ENCODE data around the gene TGIF1. TPM values are rescaled to one million over a fixed set of nuclear protein-coding genes. Genes with fewer than 3 reads are reported as not detected.

TGIF1 gene
- total and polyA plus RNA-seq, 9 of the 15 experiments (the other 6 are each of a cell fraction or from before 2014, with no cell fraction given): 16.1 to 77.7 (median 44.6) TPM

- TF ChIP-seq THAP12 (CRISPR knock-in tag; IDR thresholded peaks at IDR 0.05) (no peak), HMG20B (CRISPR knock-in tag; IDR thresholded peaks at IDR 0.05) (peak; percentile 34; the same call in 1 of the 2 replicates), FOXO4 (CRISPR knock-in tag; IDR thresholded peaks at IDR 0.05) (peak; percentile 49; the same call in 1 of the 2 replicates), ZFP36 (IDR thresholded peaks at IDR 0.05; ENCODE audit: low read depth, low read length, partially characterized antibody) (no peak), ZNF583 (CRISPR knock-in tag; IDR thresholded peaks at IDR 0.05) (no peak), PRPF4 (IDR thresholded peaks at IDR 0.05; ENCODE audit: insufficient read depth, low read depth, low read length, poor library complexity, severe bottlenecking) (peak; percentile 57), MED1 (CRISPR knock-in tag; IDR thresholded peaks at IDR 0.05; ENCODE audit: borderline replicate concordance) (no peak), CAMTA2 (CRISPR knock-in tag; conservative IDR thresholded peaks at IDR 0.05) (no peak), HDGF (IDR thresholded peaks at IDR 0.05) (no peak), DACH1 (IDR thresholded peaks at IDR 0.05; ENCODE audit: partially characterized antibody) (no peak), ZNF274 (IDR thresholded peaks at IDR 0.05; ENCODE audit: borderline replicate concordance, low read depth, low read length) (no peak), STAT6 (CRISPR knock-in tag; IDR thresholded peaks at IDR 0.05) (no peak), ARID4B (CRISPR knock-in tag; IDR thresholded peaks at IDR 0.05) (peak; percentile 2), ZBTB33 (CRISPR knock-in tag; IDR thresholded peaks at IDR 0.05) (no peak), ZNF699 (CRISPR knock-in tag; IDR thresholded peaks at IDR 0.05; ENCODE audit: insufficient replicate concordance) (no peak)
Observed at GRCh38 chr18:3449512-3450011, 410 bp upstream of the TGIF1 start (continued).

Measured in K562 (cell line).